HG03196 (cell line): ENCODE measurements around the gene EBF3.

Experiments
- ATAC-seq: cut with Tn5 transposase; IDR thresholded peaks from one replicate; pipeline ENCODE4 v1.9.1; 2021; ENCODE audit not compliant: unreplicated experiment

Gene EBF3

GRCh38 chr10:129960481-129961156 is 3.5 kb downstream of the EBF3 start:
- no peak for ATAC-seq

DNA sequence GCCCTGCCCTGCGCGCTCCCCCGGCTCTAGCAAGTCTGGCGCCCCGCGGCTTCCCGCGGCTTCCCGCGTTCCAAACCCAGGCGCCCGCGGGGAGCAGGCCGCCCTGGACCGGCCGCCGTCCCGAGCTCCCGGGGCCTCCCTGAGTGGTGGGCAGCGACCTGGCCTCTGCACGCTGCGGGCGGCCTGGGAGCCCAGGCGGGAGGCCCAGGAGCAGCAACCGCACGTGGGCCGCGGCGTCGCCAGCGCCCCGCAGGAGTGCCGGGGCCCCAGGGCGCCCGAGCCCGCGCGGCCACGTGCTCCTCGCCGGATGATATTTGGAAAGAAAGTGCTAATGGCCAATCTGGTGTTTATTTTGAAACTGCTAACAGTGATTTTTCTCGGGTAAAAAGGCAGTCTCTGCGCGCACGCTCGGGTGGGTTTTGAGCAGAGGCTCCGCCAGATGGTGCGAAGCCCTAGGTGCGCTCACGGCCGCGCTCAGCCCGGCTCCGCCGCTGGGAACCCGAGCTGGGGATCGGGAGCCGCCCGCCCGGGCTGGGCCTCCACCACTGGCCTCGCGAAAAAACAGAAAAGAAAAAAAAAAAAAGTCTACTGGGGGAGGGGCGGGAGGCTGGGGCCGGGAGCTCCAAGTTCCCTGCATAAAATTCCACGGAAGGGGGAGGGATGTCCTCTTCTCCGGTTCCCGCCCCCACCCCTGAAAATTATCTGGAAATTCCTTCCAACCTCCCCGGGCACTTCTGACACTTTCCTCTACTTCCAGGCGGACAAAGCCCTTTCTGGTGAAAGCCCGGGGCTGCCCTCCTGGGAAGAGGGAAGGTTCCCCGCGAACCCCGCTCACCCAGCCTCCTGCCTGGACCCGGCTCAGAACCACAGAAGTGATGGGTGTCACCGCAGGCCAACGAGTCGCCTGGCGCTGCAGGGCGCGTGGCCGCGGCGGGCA is 4.3 kb downstream of the EBF3 start:
- ATAC-seq: no peak

DNA sequence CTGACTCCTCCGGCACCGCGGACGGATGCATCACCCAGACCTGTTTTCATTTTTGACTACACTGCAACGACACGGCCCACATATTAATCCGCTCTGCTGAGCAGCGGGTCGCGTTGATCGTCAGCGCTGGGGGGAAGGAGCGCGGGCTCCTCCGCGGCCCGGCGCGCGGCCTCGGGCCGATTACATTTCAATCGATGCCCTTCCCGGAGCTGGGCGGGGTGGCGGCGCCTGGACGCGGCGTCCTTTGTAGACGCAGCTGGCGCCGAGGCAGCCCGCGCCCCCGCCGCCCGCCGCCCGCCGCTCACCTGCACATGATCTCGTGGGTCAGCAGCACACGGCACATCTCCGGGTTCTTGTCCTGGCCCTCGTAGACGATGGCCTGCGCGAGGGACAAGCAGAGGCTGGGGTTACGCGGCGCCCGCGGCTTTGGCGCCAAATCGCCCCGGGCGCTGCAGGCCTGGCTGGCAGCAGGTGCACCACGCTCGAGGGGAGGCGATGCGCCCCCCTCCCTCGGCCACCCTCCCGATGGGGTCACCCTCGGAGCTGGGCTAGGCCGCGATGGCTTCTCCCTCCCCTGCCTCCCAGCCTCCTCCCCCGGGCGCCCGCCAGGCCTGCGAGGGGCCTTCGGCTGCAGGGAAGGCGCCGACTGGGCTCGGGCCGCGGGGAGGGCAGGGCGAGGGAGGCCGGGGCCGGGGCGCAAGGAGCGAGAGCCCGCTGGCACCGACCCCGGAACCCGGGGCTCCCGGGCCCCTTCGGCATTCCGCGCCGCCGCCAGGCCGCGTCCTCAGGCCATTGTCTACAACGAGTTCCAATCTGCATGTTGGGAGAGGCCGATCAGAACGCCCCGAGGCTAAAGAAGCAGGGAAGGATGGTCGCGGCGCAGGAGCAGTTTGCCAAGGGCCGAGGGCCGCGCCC is 5.2 kb downstream of the EBF3 start:
- no peak for ATAC-seq

GRCh38 chr10:129958148-129958628 is 5.9 kb downstream of the EBF3 start:
- no peak for ATAC-seq

- ATAC-seq: no peak
Observed at GRCh38 chr10:129956876-129957673, 7.0 kb downstream of the EBF3 start.

DNA sequence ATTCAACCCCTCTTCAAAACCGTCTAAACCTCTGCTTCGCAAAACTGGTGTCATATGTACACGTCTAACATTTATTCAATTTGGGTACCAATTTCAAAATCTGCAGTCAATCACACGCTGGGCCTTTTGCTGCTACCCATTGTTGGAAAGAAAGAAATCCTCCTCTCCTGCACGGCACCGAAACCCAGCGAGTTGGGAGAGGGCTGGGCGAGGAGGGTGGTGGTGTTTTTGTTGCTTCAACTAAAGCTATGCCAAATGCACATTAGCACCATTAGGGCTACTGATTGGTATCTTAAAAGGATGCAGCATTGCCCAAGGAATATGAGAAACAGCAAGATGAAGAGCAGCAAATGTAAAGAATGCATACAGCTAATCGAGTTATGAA is 7.8 kb downstream of the EBF3 start:
- ATAC-seq: no peak

DNA sequence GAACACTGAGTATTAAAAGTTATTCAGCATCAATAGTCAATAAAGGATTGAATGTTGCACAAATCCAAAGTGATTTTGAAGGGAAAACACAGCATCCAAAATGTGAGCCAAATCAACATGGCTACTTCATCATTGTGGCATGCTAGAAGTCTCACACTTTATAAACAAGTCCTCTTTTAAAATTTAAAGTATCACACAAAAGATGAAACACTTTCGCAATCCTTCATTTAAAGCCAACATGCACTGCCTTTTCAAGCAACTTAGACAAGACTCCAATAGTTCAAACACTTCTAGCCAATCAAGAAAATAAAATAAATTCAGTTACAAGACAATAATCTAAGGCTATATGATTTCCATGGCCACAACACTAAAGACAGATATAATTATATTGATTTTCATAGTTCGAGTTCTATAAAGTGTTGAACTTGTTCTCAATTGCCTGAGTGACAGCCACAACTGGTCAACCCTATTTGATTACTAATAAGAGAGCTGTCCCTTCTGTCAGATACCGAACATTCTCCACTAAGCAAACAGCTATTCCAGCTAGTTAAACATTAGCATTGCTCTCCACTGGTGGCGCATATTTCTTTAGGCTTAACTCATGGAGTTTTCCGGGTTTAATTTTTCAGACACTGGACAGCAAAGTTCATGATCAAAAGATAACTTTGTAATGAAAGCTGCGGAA is 8.3 kb downstream of the EBF3 start:
- no peak for ATAC-seq

GRCh38 chr10:129954492-129955315 is 9.4 kb downstream of the EBF3 start:
- ATAC-seq: no peak

DNA sequence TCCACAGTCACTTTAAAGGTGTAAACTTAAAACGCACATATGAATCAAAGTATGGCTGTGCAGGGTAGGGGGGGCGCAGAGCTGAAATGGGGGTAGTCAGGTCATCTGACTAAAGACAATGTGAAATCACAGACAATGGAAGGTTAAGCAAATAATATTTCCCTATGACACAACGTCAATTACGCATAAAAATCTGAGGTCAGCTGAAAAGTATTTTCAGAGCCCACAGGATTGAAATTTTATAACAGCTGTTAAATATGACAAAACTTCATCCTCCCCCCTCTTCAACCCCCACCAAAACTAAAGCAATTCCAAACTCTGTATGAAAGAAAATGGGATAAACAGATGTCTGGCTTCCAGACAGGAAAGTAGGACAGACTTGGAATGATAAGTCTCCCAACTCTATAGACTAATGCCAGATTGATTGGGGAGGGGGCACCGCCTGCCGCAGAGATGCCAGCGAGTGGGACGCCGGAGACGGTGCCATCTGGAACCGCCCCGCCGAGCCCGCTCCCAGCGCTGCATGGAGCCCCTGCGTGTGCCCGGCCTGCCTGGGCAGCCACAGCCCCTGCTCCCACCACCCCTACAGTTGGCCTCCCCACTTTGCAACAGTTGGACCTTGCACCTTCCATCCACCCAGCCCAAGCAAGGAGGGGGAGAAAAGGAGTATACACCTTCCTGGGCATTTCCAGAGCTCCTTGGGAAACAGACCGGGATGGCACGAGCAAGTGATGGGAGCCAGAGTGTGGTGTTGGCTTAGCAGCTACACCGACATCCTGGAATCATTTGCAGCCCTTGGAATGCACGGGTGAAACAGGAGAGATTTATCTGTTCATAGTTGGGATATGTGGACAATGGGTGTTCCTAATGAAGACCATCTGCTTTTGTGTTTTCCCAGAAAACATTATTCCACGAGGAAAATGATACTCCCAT is 10.7 kb downstream of the EBF3 start:
- no peak for ATAC-seq

DNA sequence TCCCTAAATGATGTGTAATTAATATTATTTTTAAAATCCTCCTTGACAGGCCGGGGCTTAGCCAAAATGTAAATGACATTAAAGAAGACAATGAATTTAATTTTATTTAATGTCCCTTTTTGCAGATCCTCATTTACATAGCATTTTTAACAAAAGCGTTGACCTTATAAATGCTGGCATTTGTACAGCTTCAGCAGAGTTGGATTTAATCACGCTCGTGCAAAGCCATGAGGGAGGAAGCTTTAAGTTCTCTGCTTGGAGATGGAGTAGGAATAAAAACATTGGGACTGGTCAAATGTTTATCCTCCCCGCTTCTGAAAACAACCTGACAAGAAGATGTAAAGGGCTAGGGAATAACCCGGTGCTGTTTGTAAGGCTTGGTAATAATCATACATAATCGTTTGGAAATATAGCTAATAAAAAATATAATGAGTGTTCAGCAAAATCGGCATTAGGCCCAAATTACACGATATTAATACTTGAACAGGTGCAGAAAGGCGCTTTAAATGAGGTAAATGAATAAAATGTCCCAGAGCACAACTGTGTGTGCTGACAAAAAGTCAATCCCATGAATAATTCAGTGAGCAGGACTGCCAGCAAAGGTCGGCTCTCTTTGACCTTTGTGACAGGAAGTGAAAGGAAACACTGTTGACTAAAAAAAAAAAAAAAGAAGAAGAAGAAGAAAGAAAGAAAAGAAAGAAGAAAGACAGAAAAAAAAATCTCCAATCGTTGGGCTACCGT is 11.5 kb downstream of the EBF3 start:
- no peak for ATAC-seq

- no peak for ATAC-seq
Observed at GRCh38 chr10:129951970-129952265, 12.2 kb downstream of the EBF3 start.

DNA sequence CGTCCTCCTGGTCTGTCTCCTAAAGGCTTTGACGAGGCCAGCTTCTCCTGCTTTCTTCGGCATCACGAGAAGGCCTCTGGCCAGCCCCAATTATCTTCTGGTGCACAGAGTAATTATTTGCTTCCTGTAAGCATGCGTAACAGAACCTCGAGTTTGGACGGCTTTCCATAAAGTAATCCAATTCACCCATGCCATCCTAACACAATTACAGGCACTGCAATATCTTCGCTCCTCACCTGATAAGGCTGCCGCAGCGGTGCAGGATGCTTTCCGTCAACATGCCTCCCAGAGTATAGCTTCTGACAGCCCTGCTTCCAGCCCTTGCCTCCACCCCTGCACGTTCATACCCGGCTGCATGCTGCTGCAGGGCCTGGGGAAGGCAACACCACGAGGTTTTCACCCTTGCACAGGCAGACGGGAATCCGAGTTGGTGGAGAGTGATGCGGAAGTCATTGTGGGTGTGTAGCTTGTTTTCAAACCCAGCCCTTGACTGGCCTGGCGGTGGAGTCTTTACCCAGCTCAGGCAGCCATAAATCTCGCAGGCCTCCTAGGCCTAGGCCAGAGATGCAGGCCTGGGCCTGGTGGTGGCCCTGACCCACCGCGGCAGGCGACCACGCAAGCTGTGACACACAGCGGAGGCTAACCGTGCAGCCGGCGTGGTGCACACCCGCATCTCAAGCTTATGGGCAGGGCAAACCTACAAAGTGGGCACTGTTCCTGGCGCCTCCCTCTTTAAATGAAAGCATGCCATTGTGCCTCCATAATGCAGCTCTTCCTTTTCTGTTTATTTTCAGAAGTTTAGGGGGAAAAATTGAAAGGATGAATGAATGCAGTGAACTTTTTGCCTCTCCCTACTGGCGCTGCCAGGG is 12.7 kb downstream of the EBF3 start:
- ATAC-seq: no peak

GRCh38 chr10:129950676-129951075 is 13.4 kb downstream of the EBF3 start:
- ATAC-seq: no peak

- no peak for ATAC-seq
Observed at GRCh38 chr10:129949891-129950291, 14.2 kb downstream of the EBF3 start.

GRCh38 chr10:129949411-129949810 is 14.7 kb downstream of the EBF3 start:
- no peak for ATAC-seq

DNA sequence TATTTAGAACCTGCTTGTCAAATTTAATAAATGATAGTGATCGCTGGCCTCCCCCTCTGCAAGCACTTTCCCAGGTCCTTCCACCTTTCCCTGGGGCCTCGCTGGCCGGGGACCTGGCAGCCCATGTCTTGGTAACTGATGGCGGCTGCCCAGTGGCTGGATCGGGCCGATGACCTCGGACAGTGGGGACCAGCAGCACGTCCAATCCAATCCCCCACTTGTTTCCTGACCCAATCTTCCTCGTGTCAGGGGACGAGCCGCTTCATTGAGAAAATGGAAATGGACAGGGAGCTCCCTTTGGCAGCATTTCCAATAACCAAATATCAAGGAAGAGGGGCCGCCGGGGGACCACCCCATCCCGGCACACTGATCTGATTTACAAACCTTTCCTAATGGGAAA is 17.2 kb downstream of the EBF3 start:
- ATAC-seq: no peak
